ENCODE data around the gene WNT4.

WNT4 gene

DNA sequence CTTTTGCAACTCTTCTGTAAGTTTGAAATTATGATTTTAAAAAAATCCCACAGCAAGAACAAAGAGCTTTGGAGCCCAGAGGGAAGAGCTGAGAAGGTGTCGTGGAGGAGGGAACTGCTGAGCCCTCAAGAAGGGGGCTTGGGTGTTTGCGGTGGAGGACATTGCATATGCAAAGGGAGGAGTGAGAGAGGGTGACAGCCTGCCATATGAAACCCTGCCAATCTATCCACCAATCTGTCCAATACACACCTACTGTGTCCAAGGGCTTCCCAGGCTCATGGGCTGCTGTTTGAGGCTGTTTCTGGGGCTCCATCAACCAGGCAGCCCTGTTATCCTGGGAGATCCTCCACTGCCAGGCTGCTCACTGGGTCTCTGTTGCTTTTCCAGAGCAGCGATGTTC, 15.2 kb downstream of the WNT4 start:
- no peaks in the 10 kb centered on the region for H3K4me1 ChIP-seq (ENCODE audit: control insufficient read depth, insufficient read depth, low read length)
- no peaks in the 10 kb centered on the region for H3K9me3 ChIP-seq (ENCODE audit: control insufficient read depth, insufficient read depth, low read length)
- H3K27me3 ChIP-seq (ENCODE audit: control insufficient read depth, insufficient read depth, low read length): no peaks in the 10 kb centered on the region
- H3K36me3 ChIP-seq (ENCODE audit: control insufficient read depth, insufficient read depth, low read length): no peaks in the 10 kb centered on the region
- H3K4me3 ChIP-seq (ENCODE audit: low read depth, low read length): no peak overlapping the region
- H3K27ac ChIP-seq (ENCODE audit: low read depth, low read length): no peak overlapping the region
- H3K9ac ChIP-seq (ENCODE audit: low read depth, low read length): no peak overlapping the region

DNA sequence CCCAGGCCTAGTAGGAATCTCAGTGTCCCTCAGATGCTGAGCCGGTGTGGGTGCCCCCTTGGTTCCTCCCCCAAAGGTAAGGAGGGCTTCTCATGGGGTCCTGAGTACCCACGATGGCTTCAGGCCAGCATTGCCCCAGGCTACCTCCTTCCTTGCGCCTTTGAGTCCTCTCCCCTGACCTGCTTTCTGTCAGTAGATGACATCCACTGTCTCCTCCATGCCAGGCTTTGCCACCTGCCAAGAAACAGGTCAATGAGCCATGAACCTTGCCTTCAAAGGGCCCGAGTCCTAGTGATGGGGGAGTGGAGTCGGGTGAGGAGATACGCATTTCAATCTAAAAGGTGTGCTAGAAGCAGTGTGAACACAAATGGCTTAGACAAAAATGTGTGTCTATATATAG, 15.6 kb downstream of the WNT4 start:
- Histone ChIP-seq H3K9ac (ENCODE audit: low read depth, low read length) (no peak overlapping the region), H3K4me3 (ENCODE audit: low read depth, low read length) (no peak overlapping the region), H3K36me3 (ENCODE audit: control insufficient read depth, insufficient read depth, low read length) (no peaks in the 10 kb centered on the region), H3K27ac (ENCODE audit: low read depth, low read length) (no peak overlapping the region), H3K27me3 (ENCODE audit: control insufficient read depth, insufficient read depth, low read length) (no peaks in the 10 kb centered on the region), H3K9me3 (ENCODE audit: control insufficient read depth, insufficient read depth, low read length) (no peaks in the 10 kb centered on the region), H3K4me1 (ENCODE audit: control insufficient read depth, insufficient read depth, low read length) (peaks cover under 1% of the 10 kb centered on the region; the same call in 1 of the 2 replicates)

DNA sequence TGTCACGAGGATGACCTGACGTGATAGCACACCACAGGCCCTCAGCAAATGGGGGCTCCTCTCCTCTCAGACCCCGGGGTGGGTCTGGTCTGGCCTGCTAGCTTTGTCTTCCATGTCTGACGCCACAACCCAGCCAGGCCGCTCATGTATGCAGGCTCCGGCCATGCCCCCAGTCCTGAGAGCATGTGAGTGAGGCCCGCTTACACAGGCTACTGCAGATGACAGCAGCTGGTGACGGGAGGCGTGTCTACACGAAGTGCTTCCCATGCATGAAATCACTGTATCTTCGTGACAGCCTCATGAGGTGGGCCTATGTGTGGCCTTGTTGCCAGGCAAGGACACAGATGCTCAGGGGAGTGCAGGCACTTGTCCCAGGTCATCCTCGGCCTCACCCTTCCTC, 16.4 kb downstream of the WNT4 start:
- H3K27ac ChIP-seq (ENCODE audit: low read depth, low read length): no peak overlapping the region
- no peak overlapping the region for H3K9ac ChIP-seq (ENCODE audit: low read depth, low read length)
- no peak overlapping the region for H3K4me3 ChIP-seq (ENCODE audit: low read depth, low read length)
- peaks cover 7% of the 10 kb centered on the region; the same call in 1 of the 2 replicates for H3K4me1 ChIP-seq (ENCODE audit: control insufficient read depth, insufficient read depth, low read length)
- no peaks in the 10 kb centered on the region for H3K27me3 ChIP-seq (ENCODE audit: control insufficient read depth, insufficient read depth, low read length)
- no peaks in the 10 kb centered on the region for H3K9me3 ChIP-seq (ENCODE audit: control insufficient read depth, insufficient read depth, low read length)
- no peaks in the 10 kb centered on the region for H3K36me3 ChIP-seq (ENCODE audit: control insufficient read depth, insufficient read depth, low read length)

DNA sequence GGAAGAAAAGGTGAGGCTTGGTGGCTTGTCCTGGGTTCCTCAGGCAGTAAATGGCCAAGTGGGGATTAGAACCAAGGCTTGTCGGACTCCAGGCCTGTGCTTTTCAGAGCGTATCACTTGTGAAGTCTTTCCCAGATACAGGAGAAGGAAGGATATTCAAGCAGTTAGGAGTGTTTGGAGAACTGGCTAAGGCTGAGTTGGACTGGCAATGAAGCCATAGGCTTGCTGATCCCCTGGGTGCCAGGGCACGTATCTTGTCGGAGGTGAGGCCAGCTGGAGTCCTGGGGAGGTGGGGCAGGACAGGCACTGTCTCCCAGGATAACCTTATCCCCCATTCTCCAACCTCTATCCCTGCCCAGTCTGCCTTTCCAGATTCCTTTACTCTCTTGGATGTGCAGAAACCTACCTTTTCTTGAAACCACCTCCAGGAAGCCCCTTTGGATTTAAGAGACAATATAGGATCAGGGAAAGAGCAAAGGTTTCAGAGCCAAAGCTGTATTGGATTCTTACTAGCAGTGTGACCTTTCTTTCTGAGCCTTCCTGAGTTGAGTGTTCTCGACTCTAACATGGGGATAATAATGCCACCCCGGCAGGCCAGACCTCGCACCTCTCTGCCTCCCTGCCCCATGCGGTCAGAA, 18.2 kb downstream of the WNT4 start:
- Histone ChIP-seq H3K9me3 (ENCODE audit: control insufficient read depth, insufficient read depth, low read length) (no peaks in the 10 kb centered on the region), H3K9ac (ENCODE audit: low read depth, low read length) (no peak overlapping the region), H3K4me3 (ENCODE audit: low read depth, low read length) (no peak overlapping the region), H3K36me3 (ENCODE audit: control insufficient read depth, insufficient read depth, low read length) (no peaks in the 10 kb centered on the region), H3K27me3 (ENCODE audit: control insufficient read depth, insufficient read depth, low read length) (no peaks in the 10 kb centered on the region), H3K4me1 (ENCODE audit: control insufficient read depth, insufficient read depth, low read length) (peaks cover 11% of the 10 kb centered on the region; the same call in 1 of the 2 replicates), H3K27ac (ENCODE audit: low read depth, low read length) (no peak overlapping the region)

DNA sequence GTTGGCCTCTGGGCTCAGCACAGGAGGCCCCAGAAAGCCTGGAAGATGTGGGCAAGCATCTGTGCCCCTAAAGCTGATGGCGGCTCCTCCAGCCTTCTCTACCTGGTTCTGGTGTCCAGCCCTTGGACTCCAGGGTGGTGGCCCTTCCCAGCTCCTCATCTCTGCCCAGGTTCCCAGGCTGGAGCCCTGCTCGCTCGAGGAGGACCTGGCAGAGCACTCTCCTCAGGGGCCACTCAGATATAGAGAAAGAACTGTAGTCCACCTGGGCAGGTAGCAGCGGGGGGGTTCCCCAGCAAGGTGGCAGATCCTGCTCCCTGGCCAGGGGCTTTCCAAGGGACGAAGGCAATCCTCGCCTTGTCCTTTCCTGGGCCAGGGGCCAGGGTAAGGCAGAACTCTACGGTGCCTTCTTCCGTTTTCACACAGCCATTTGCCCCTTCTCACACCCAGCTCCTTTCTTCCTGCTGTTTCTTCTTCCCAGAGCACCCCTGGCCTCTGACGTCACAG, 18.9 kb downstream of the WNT4 start:
- no peak overlapping the region for H3K27ac ChIP-seq (ENCODE audit: low read depth, low read length)
- H3K4me1 ChIP-seq (ENCODE audit: control insufficient read depth, insufficient read depth, low read length): peaks cover 11% of the 10 kb centered on the region; the same call in 1 of the 2 replicates
- H3K27me3 ChIP-seq (ENCODE audit: control insufficient read depth, insufficient read depth, low read length): no peaks in the 10 kb centered on the region
- no peaks in the 10 kb centered on the region for H3K9me3 ChIP-seq (ENCODE audit: control insufficient read depth, insufficient read depth, low read length)
- H3K4me3 ChIP-seq (ENCODE audit: low read depth, low read length): no peak overlapping the region
- no peak overlapping the region for H3K9ac ChIP-seq (ENCODE audit: low read depth, low read length)
- no peaks in the 10 kb centered on the region; the same call in 1 of the 2 replicates for H3K36me3 ChIP-seq (ENCODE audit: control insufficient read depth, insufficient read depth, low read length)

GRCh38 chr1:22123071-22123390, 19.9 kb downstream of the WNT4 start:
- Histone ChIP-seq H3K4me3 (ENCODE audit: low read depth, low read length) (no peak overlapping the region), H3K9ac (ENCODE audit: low read depth, low read length) (no peak overlapping the region), H3K27me3 (ENCODE audit: control insufficient read depth, insufficient read depth, low read length) (no peaks in the 10 kb centered on the region), H3K4me1 (ENCODE audit: control insufficient read depth, insufficient read depth, low read length) (peaks cover 11% of the 10 kb centered on the region; the same call in 1 of the 2 replicates), H3K9me3 (ENCODE audit: control insufficient read depth, insufficient read depth, low read length) (no peaks in the 10 kb centered on the region), H3K27ac (ENCODE audit: low read depth, low read length) (no peak overlapping the region), H3K36me3 (ENCODE audit: control insufficient read depth, insufficient read depth, low read length) (peaks cover 6% of the 10 kb centered on the region; the same call in 1 of the 2 replicates)

- Histone ChIP-seq H3K9ac (ENCODE audit: low read depth, low read length) (no peak overlapping the region), H3K27ac (ENCODE audit: low read depth, low read length) (peak overlapping the region; percentile 68), H3K36me3 (ENCODE audit: control insufficient read depth, insufficient read depth, low read length) (peaks cover 6% of the 10 kb centered on the region), H3K9me3 (ENCODE audit: control insufficient read depth, insufficient read depth, low read length) (no peaks in the 10 kb centered on the region), H3K27me3 (ENCODE audit: control insufficient read depth, insufficient read depth, low read length) (no peaks in the 10 kb centered on the region), H3K4me3 (ENCODE audit: low read depth, low read length) (no peak overlapping the region), H3K4me1 (ENCODE audit: control insufficient read depth, insufficient read depth, low read length) (peaks cover 11% of the 10 kb centered on the region; the same call in 1 of the 2 replicates)
Observed at GRCh38 chr1:22122273-22123070, 20.4 kb downstream of the WNT4 start.

DNA sequence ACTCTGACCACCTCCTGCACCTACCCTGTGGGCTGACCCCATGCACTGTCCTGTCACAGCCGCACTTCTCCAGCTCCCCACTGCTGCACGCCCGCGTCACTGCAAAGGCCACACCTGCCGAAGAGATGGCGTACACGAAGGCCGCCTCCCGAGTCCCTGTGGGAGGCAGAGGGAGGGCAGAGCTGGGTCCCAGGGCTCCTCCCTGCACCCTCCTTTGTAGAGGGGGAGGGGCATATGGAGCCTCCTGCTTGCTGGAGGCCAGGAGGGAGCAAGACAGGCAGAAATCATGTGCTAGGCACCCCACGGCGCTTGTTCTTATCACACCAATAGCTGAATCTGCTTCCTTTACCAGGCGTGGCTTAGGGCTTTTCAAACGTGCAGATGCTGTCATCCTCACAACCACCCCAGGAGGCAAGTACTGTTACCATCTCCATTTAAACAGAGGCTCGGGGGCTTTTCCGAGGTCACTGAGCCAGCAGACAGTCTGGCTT, 21.4 kb downstream of the WNT4 start:
- Histone ChIP-seq H3K27me3 (ENCODE audit: control insufficient read depth, insufficient read depth, low read length) (no peaks in the 10 kb centered on the region), H3K4me3 (ENCODE audit: low read depth, low read length) (no peak overlapping the region), H3K9me3 (ENCODE audit: control insufficient read depth, insufficient read depth, low read length) (no peaks in the 10 kb centered on the region), H3K9ac (ENCODE audit: low read depth, low read length) (no peak overlapping the region), H3K27ac (ENCODE audit: low read depth, low read length) (peak overlapping the region; percentile 68), H3K36me3 (ENCODE audit: control insufficient read depth, insufficient read depth, low read length) (peaks cover 6% of the 10 kb centered on the region), H3K4me1 (ENCODE audit: control insufficient read depth, insufficient read depth, low read length) (peaks cover 14% of the 10 kb centered on the region)

- Histone ChIP-seq H3K27ac (ENCODE audit: low read depth, low read length) (no peak overlapping the region), H3K4me1 (ENCODE audit: control insufficient read depth, insufficient read depth, low read length) (peaks cover 18% of the 10 kb centered on the region), H3K4me3 (ENCODE audit: low read depth, low read length) (no peak overlapping the region), H3K27me3 (ENCODE audit: control insufficient read depth, insufficient read depth, low read length) (no peaks in the 10 kb centered on the region), H3K9ac (ENCODE audit: low read depth, low read length) (no peak overlapping the region), H3K9me3 (ENCODE audit: control insufficient read depth, insufficient read depth, low read length) (no peaks in the 10 kb centered on the region), H3K36me3 (ENCODE audit: control insufficient read depth, insufficient read depth, low read length) (peaks cover 6% of the 10 kb centered on the region)
Observed at GRCh38 chr1:22120469-22120790, 22.5 kb downstream of the WNT4 start.

DNA sequence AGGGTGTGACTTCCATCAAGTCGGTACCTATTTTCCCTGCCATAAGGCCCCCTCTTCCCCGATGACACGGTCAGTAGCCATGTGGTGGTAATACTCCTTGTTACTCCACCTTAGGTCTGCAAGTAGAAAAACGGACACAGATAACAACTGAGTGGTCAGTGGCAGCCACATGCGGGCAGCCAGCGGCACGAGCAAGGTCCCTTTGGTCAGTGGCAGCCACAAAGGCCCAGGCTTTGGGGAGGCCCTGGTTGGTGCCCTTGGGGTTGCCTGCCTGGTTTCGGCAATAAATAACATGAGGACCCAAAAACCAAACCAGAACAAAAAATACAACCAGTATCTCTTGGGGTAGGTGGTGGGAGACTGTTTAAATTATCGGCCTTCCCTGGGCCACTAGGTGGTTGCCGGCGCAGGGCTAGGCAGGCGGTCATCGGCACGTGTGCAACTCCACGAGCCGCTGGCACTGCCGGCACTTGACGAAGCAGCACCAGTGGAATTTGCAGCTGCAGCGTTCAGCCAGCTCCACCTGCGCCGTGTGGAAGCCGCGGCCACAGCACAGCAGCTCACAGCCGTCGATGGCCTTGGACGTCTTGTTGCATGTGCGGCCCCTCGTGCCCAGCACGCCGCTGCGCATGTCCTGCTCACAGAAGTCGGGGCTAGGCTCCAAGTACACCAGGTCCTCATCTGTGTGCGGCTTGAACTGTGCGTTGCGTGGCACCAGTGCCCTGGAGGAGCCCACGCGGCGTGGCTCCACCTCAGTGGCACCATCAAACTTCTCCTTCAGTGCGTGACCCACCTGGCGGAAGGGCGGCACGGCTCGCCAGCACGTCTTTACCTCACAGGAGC, 23.1 kb downstream of the WNT4 start:
- no peaks in the 10 kb centered on the region for H3K9me3 ChIP-seq (ENCODE audit: control insufficient read depth, insufficient read depth, low read length)
- H3K9ac ChIP-seq (ENCODE audit: low read depth, low read length): no peak overlapping the region
- H3K4me1 ChIP-seq (ENCODE audit: control insufficient read depth, insufficient read depth, low read length): peaks cover 20% of the 10 kb centered on the region
- no peaks in the 10 kb centered on the region for H3K27me3 ChIP-seq (ENCODE audit: control insufficient read depth, insufficient read depth, low read length)
- H3K4me3 ChIP-seq (ENCODE audit: low read depth, low read length): no peak overlapping the region
- no peak overlapping the region for H3K27ac ChIP-seq (ENCODE audit: low read depth, low read length)
- peaks cover 6% of the 10 kb centered on the region for H3K36me3 ChIP-seq (ENCODE audit: control insufficient read depth, insufficient read depth, low read length)
